ENCODE results near the gene PSAT1.

Gene PSAT1

DNA sequence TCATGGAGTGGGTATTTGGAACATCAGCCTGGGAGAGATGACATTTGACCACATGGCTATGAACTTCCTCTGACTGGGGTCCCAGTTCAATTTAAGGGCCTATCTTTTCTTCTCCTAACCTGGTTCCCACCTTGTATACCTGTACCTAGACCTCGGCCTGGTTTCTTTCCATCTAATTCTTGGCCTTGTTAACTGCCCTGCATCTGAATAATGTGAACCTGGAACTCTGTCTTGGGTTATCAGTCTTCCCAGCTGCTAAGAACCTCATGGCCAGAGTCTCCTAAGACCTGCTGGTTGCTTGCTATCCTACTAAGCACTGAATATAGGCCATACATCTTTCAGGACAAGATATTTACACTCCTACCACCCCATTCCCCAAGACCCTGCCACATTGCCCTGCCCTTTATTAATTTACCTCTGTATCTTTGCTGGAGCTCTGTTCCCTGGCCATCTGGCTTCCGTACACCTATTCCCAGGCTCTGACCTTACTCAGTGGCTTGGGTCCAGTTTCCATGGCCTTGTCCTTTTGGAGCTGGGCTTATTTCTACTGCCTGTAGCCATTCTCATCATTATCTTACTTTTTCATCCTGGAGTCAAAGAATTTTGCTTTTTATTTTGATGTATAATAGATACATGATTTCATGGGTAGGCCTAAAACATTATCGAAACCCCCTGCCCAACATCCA, 6.6 kb downstream of the PSAT1 start:
- H3K27me3 ChIP-seq (ENCODE audit: low read length) = no peaks in the 10 kb centered on the region
- no peaks in the 10 kb centered on the region for H3K9me3 ChIP-seq (ENCODE audit: insufficient read depth, low read length)
- no peaks in the 10 kb centered on the region; the same call in 1 of the 2 replicates for H4K20me1 ChIP-seq (ENCODE audit: low read depth, low read length)
- peaks cover 18% of the 10 kb centered on the region for H3K79me2 ChIP-seq (ENCODE audit: insufficient read depth, low read length)
- no peak overlapping the region for H3K4me3 ChIP-seq (ENCODE audit: insufficient read depth, low read length, poor library complexity, severe bottlenecking)
- H2AFZ ChIP-seq (ENCODE audit: low read depth, low read length, severe bottlenecking) = no peak overlapping the region
- peaks cover 26% of the 10 kb centered on the region; the same call in 1 of the 2 replicates for H3K36me3 ChIP-seq (ENCODE audit: low read length)
- H3K4me2 ChIP-seq (ENCODE audit: low read depth, low read length, poor library complexity, severe bottlenecking) = no peak overlapping the region
- peaks cover 8% of the 10 kb centered on the region; the same call in 1 of the 2 replicates for H3F3A ChIP-seq (ENCODE audit: insufficient read depth)
- H3K27ac ChIP-seq (ENCODE audit: low read depth, low read length) = no peak overlapping the region
- H3K9ac ChIP-seq (ENCODE audit: low read length) = no peak overlapping the region
- no peak for TF ChIP-seq EZH2phosphoT487 (conservative IDR thresholded peaks at IDR 0.05; ENCODE audit: low read length)
- TF ChIP-seq, protein P1, sequence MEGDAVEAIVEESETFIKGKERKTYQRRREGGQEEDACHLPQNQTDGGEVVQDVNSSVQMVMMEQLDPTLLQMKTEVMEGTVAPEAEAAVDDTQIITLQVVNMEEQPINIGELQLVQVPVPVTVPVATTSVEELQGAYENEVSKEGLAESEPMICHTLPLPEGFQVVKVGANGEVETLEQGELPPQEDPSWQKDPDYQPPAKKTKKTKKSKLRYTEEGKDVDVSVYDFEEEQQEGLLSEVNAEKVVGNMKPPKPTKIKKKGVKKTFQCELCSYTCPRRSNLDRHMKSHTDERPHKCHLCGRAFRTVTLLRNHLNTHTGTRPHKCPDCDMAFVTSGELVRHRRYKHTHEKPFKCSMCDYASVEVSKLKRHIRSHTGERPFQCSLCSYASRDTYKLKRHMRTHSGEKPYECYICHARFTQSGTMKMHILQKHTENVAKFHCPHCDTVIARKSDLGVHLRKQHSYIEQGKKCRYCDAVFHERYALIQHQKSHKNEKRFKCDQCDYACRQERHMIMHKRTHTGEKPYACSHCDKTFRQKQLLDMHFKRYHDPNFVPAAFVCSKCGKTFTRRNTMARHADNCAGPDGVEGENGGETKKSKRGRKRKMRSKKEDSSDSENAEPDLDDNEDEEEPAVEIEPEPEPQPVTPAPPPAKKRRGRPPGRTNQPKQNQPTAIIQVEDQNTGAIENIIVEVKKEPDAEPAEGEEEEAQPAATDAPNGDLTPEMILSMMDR (IDR thresholded peaks at IDR 0.05; ENCODE audit: insufficient read depth, low read length, poor library complexity, severe bottlenecking) = no peak
- H3K9me2 ChIP-seq (replicated peaks; ENCODE audit: insufficient read depth, low read length) = no peaks in the 10 kb centered on the region

DNA sequence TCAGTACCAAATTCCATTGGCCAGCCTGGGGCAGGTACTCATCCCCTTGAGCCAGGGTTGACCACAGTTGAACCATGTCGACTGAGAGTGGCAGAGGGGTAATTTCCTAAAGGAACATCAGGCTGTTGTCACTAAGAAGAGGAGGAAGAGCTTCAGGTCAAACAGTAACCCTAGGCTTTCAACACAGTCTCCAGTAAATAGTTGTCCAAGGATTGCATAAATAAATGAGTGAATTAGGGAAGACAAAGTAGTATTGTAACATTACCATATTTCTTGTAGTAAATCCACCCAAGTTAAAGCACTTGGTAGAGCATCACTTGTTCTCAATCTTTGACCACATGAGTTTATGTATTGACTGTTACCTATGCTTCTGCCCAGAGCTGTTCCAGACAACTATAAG, 7.4 kb downstream of the PSAT1 start:
- Histone ChIP-seq H3K36me3 (ENCODE audit: low read length) (peaks cover 26% of the 10 kb centered on the region; the same call in 1 of the 2 replicates), H3F3A (ENCODE audit: insufficient read depth) (no peaks in the 10 kb centered on the region), H2AFZ (ENCODE audit: low read depth, low read length, severe bottlenecking) (no peak overlapping the region), H3K27ac (ENCODE audit: low read depth, low read length) (no peak overlapping the region), H3K9ac (ENCODE audit: low read length) (no peak overlapping the region), H3K79me2 (ENCODE audit: insufficient read depth, low read length) (peaks cover 10% of the 10 kb centered on the region), H3K27me3 (ENCODE audit: low read length) (no peaks in the 10 kb centered on the region), H3K9me2 (replicated peaks; ENCODE audit: insufficient read depth, low read length) (no peaks in the 10 kb centered on the region), H3K4me2 (ENCODE audit: low read depth, low read length, poor library complexity, severe bottlenecking) (no peak overlapping the region), H3K9me3 (ENCODE audit: insufficient read depth, low read length) (no peaks in the 10 kb centered on the region), H3K4me3 (ENCODE audit: insufficient read depth, low read length, poor library complexity, severe bottlenecking) (no peak overlapping the region), H4K20me1 (ENCODE audit: low read depth, low read length) (no peaks in the 10 kb centered on the region)
- no peak for TF ChIP-seq EZH2phosphoT487 (conservative IDR thresholded peaks at IDR 0.05; ENCODE audit: low read length)
- TF ChIP-seq, protein P1 (IDR thresholded peaks at IDR 0.05; ENCODE audit: insufficient read depth, low read length, poor library complexity, severe bottlenecking) = no peak

DNA sequence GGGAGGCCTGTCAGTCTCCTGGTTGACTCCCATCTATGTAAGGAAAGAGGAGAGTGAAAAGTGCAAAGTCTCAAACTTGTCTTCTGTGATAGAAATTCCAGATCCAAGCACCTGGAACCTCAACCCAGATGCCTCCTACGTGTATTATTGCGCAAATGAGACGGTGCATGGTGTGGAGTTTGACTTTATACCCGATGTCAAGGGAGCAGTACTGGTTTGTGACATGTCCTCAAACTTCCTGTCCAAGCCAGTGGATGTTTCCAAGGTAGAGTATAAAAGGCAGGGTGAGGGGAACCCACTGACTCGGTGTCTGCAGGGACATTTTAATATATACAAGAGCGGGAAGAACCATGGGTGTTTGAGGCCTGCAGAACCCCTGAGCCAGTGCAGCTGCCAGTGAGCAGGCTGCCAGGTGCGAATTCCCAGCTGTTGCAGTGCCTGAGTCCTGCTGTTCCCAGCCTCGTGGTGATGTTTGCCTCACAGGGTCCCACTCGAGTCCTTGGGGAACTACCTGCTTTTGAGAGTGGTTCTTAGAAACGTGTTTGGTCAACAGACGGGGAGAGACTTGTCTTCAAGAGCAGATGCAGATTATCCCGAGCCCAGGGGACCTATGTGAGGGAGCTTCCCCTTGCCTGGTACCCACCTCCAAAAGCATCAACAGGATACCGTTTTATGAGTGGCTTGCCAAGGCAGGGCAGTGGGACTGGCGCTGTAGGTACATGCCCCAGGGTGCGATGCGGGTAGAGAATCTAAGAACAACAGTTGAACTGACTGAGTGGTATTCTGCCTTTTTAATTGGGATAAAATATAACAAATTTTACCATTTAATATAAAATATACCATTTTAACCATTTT, 9.5 kb downstream of the PSAT1 start:
- Histone ChIP-seq H3K4me3 (ENCODE audit: insufficient read depth, low read length, poor library complexity, severe bottlenecking) (no peak overlapping the region), H3K27ac (ENCODE audit: low read depth, low read length) (no peak overlapping the region), H3K9me3 (ENCODE audit: insufficient read depth, low read length) (no peaks in the 10 kb centered on the region), H3F3A (ENCODE audit: insufficient read depth) (no peaks in the 10 kb centered on the region), H3K9me2 (replicated peaks; ENCODE audit: insufficient read depth, low read length) (no peaks in the 10 kb centered on the region), H2AFZ (ENCODE audit: low read depth, low read length, severe bottlenecking) (no peak overlapping the region), H3K27me3 (ENCODE audit: low read length) (no peaks in the 10 kb centered on the region), H3K9ac (ENCODE audit: low read length) (no peak overlapping the region), H4K20me1 (ENCODE audit: low read depth, low read length) (no peaks in the 10 kb centered on the region), H3K36me3 (ENCODE audit: low read length) (peaks cover 19% of the 10 kb centered on the region; the same call in 1 of the 2 replicates), H3K79me2 (ENCODE audit: insufficient read depth, low read length) (no peaks in the 10 kb centered on the region), H3K4me2 (ENCODE audit: low read depth, low read length, poor library complexity, severe bottlenecking) (no peak overlapping the region)
- TF ChIP-seq, protein P1 (IDR thresholded peaks at IDR 0.05; ENCODE audit: insufficient read depth, low read length, poor library complexity, severe bottlenecking) = no peak
- no peak for TF ChIP-seq EZH2phosphoT487 (conservative IDR thresholded peaks at IDR 0.05; ENCODE audit: low read length)
